ENCODE results near the gene NOPCHAP1.
"Not testable (repeated sequence)": the region's sequence is repeated elsewhere in the genome, so short reads cannot be mapped to it uniquely, and the experiment has no call there.

NOPCHAP1 gene

DNA sequence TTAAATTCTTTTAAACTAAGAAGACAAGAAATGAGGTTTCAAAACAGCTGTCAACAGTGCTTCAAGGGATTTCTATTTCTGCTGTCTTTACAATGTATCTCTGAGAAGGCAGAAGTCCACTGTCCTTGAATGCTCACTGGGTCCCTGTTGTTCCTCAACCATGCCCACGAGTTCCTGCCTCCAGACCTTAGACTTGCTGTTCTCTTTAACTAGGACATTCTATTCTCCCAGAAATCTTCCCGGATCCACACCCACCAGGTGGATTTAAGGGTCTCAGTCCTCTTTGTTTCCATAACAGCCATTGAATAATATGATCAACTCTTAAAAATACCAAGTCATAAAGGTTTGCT is 21.3 kb upstream of the NOPCHAP1 start:
- DNase-seq (ENCODE audit: low read depth): no peak

DNA sequence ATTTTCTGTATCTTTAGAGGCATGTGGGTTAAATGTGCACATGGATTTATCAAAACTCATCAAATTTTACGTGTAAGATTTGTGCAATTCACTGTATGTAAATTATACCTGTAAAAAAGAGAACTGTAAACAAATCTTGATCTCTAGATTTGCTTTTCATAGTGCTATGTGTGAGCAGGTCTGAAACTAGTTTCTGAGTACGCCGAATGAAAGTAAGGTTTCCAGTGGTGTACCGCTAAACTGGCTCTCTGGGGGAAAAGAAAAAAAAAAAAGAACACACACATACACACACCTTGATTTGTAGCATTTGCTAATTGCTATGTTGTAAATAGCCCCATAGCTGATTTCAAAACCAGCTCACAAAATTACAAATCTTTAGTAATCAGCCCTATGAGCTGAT is 19.4 kb upstream of the NOPCHAP1 start:
- no peak for DNase-seq (ENCODE audit: low read depth)

DNA sequence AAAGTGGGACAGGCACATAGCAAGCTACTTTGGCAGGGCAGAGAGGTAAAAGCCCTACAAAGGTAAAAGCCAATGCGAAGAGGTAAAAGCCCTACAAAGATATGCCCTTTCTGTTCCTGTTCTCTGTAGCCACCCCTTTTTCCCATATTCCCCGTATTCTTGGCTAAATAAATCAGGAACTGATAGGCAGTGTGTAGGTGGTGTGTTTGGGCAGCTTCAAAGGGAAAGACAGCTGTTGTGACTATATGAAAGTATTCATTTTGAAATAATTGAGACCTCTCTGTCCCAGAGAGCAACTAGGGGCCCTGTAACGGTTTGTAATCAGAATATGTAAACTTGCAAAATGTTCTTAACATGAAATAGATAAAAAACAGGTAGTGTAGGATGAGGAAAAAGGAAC is 16.8 kb upstream of the NOPCHAP1 start:
- DNase-seq (ENCODE audit: low read depth): no peak

GRCh38 chr12:104971306-104971705 is 14.8 kb upstream of the NOPCHAP1 start:
- no peak for DNase-seq (ENCODE audit: low read depth)

- no peak for DNase-seq (ENCODE audit: low read depth)
Measured at GRCh38 chr12:104973250-104973649, 12.9 kb upstream of the NOPCHAP1 start.

GRCh38 chr12:104974626-104975290 is 11.4 kb upstream of the NOPCHAP1 start:
- DNase-seq (ENCODE audit: low read depth): no peak

DNA sequence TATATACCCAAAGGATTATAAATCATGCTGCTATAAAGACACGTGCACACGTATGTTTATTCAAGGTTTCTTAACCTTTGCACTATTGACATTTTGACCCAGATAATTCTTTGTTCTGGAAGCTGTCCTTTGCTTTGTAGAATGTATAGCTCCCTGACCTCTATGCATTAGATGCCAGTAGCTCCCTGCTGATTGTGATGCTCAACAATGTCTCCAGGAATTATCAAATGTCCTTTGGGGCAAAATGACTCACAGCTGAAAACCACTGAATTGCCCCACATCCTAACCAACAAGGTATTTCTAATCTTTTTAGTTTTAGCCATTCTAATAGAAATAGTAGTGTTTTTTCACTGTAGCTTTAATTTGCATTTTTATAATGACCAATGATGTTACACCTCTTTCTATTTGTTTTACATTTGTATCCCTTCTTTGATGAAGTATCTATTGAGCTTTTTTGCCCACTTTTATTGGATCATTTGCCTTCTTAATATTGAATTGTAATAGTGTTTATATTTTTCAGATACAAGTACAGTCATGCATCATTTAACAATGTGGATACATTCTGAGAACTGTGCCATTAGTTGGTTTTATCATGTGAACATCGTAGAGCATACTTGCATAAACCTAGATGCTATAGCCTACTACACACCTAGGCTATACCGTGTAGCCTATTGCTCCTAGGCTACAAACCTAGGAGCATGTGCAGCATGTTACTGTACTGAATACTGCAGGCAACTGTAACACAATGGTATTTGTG is 10.4 kb upstream of the NOPCHAP1 start:
- DNase-seq (ENCODE audit: low read depth): no peak

DNA sequence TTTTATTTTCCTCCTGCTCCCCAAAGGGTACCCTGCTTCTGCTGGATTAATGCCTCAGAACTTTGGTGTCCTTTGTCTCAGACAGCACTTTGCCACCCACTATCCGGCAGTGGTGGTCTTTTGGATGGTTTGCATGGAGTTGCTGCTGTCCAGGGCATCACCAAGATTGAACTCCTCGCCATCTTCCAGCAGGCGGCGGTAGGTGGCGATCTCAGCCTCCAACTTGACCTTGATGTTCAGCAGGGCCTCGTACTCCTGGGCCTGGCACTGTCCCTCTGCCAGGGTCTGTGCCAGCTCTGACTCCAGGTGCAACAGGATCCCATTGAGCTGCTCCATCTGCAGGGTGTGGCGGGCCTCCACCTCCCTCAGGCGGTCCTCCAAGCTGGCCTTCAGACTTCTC is 9.4 kb upstream of the NOPCHAP1 start:
- DNase-seq (ENCODE audit: low read depth): no peak

DNA sequence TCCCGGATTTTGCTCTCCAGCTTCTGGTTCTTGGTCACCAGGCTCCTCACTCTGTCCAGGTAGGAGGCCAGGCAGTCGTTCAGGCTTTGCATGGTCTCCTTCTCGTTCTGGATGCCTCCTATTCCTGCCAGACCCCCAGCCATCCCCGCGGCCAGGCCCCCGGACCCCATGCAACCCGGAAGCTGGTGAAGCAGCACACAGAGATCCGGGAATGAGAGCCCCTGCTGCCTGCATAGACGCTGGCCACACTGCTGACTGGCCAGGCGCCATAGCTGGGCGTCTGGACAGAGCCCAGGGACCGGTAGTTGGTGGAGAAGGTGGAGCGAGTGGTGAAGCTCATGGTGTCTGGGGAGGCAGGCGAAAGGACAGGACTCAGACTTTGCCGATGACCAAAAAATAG is 8.4 kb upstream of the NOPCHAP1 start:
- DNase-seq (ENCODE audit: low read depth): not testable (repeated sequence)

DNA sequence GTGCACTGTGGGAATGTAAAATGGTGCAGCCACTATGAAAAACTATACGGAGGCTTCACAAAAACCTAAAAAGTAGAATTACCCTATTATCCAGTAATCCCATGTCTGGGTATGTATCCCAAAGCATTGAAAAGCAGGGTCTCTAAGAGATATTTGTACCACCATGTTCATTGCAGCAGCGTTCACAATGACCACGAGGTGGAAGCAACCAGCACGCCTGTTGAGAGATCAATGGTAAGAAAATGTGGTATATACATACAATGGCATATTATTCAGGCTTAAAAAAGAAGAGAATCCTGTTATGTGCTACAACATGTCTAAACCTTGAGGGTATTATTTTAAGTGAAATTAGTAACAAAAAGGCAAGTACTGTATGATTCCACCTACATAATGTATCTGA is 910 bp upstream of the NOPCHAP1 start:
- no peak for DNase-seq (ENCODE audit: low read depth)

- DNase-seq (ENCODE audit: low read depth): no peak
Measured at GRCh38 chr12:104990950-104991349, 4.8 kb downstream of the NOPCHAP1 start.

DNA sequence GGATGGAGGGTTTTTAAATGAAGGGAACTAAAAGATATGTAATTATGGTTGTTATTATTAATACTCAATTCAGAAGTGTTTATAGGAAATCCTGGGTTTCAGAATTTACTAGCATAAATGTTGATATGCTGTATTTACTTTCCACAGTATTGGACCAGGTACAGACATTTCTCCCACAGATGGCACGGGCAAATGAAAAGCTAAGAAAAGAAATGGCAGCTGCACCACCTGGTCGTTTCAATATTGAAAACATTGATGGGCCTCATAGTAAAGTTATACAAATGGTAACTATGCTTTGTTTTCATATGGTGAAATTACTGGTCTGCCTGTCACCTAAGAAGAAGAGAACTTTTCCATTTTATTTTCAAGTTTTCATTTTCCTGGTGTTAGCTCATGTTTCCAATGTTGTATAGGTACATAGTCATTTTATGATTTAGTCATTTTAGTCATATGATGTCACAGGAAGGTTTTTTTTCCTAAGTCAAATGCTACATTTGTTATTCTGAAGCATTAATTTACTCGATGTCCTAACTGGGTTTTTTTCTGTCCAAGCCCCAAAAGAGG is 5.5 kb downstream of the NOPCHAP1 start:
- DNase-seq (ENCODE audit: low read depth): no peak

GRCh38 chr12:104994336-104994735 is 8.2 kb downstream of the NOPCHAP1 start:
- no peak for DNase-seq (ENCODE audit: low read depth)

DNA sequence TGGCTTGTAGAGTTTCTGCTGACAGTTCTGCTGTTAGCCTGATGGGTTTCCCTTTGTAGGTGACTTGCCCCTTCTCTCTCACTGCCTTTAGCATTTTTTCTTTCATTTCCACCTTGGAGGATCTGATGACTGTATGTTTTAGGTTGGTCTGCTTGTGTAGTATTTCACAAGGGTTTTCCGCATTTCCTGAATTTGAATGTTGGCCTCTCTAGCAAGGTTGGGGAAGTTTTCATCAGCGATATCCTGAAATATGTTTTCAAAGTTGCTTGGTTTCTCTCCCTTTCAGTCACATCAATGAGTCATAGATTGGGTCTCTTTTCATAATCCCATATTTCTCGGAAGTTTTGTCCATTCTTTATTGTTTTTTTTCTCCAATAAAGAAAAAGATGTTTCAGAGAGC is 11.4 kb downstream of the NOPCHAP1 start:
- no peak for DNase-seq (ENCODE audit: low read depth)

GRCh38 chr12:104998423-104999346 is 12.6 kb downstream of the NOPCHAP1 start:
- no peak for DNase-seq (ENCODE audit: low read depth)

DNA sequence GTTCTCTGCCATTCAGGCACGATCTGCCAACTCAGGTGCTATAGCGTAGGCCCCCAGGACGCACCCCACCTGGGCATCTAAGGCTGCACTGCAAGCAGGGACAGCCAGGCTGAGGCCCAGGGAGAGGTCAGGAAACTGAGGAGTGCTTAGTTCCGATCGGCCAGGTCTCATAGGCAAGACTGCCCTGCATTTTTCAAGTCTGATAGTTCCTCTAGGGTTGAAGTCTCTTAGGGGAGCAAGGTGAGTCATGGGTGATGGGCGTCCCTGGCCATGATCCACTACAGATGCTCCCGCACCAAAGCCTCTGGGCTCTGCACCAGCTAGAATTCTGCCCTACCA is 13.2 kb downstream of the NOPCHAP1 start:
- no peak for DNase-seq (ENCODE audit: low read depth)

- DNase-seq (ENCODE audit: low read depth): no peak
Measured at GRCh38 chr12:105001476-105001875, 15.4 kb downstream of the NOPCHAP1 start.

GRCh38 chr12:105013892-105014291 is 27.8 kb downstream of the NOPCHAP1 start:
- DNase-seq (ENCODE audit: low read depth): no peak

DNA sequence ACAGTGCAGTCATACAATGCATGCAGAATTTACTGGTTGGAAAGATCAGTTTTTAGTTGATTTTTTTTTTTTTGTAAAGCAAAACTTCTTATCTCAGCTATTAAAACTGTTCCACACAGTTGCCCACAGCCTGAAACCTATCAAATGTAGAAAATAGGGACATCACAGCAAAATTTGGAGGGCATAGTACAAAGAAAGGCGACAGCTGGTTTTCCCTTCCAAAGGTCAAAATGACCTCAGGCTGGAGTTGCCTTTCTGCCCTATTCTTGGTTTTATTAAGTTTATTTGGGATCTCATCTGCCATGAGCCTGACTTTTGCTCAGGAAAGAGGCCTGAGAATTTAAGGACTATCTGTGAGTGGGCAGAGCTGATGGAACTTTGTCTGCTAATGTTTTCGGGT is 28.5 kb downstream of the NOPCHAP1 start:
- DNase-seq (ENCODE audit: low read depth): no peak

GRCh38 chr12:105015543-105015942 is 29.4 kb downstream of the NOPCHAP1 start:
- DNase-seq (ENCODE audit: low read depth): no peak

GRCh38 chr12:105018012-105018411 is 31.9 kb downstream of the NOPCHAP1 start:
- DNase-seq (ENCODE audit: low read depth): no peak

- no peak for DNase-seq (ENCODE audit: low read depth)
Measured at GRCh38 chr12:105018776-105019175, 32.7 kb downstream of the NOPCHAP1 start.
